ENCODE data around the gene NFATC3.
A peak's percentile ranks its signal among the peaks of the same experiment; 100 is the strongest.

NFATC3 gene

DNA sequence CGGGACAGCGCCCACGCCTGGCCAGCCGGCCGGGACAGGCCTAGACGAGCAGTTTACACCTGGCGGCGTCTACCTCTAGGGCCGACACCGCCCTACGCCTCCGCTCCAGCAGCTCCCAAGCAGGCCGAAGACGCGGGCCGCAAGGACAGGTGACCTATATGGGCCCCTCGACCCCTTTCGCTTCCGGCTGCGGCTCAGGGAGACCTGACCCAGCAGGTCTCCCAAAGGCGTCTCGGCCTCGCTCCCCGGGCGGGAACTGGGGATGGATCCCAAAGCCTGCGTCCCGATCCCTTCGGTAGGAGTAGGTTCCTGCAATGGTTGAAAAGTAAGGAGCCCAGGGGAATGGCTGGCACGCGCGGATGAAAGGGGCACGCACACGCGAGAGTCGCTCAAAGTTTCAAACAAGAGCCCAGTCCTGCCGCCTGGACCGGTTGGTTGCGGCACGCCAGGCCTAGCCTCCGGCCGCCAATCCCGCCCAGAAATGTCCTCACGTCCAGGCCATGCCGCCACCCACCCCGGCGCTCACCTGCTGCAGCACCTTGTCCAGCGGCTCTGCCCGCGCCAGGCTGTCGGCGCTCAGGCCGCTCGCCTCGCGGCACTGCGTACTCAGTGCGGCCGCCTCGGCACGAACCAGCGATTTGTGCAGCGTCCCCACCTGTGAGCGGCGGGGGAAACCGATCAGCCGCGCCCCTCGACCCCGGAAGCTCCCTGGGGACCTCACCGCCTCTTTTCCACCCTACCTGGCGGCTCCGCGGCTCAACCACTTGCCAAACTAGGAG is 150.1 kb downstream of the NFATC3 start:
- TF ChIP-seq, protein P1, sequence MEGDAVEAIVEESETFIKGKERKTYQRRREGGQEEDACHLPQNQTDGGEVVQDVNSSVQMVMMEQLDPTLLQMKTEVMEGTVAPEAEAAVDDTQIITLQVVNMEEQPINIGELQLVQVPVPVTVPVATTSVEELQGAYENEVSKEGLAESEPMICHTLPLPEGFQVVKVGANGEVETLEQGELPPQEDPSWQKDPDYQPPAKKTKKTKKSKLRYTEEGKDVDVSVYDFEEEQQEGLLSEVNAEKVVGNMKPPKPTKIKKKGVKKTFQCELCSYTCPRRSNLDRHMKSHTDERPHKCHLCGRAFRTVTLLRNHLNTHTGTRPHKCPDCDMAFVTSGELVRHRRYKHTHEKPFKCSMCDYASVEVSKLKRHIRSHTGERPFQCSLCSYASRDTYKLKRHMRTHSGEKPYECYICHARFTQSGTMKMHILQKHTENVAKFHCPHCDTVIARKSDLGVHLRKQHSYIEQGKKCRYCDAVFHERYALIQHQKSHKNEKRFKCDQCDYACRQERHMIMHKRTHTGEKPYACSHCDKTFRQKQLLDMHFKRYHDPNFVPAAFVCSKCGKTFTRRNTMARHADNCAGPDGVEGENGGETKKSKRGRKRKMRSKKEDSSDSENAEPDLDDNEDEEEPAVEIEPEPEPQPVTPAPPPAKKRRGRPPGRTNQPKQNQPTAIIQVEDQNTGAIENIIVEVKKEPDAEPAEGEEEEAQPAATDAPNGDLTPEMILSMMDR (IDR thresholded peaks at IDR 0.05; ENCODE audit: low read depth, low read length): no peak
- DNase-seq (ENCODE audit: extremely low read depth, low read depth): no peak

- TF ChIP-seq, protein P1 (IDR thresholded peaks at IDR 0.05; ENCODE audit: low read depth, low read length): no peak
- DNase-seq (ENCODE audit: extremely low read depth, low read depth): no peak
These were observed 150.6 kb downstream of the NFATC3 start, which contains the start of gene ESRP2 for GRCh38 chr16:68235887-68236136. TSS of gene ESRP2 (minus strand) at chr16:68236127. CDS start at chr16:68236045, 82 bp downstream.

DNA sequence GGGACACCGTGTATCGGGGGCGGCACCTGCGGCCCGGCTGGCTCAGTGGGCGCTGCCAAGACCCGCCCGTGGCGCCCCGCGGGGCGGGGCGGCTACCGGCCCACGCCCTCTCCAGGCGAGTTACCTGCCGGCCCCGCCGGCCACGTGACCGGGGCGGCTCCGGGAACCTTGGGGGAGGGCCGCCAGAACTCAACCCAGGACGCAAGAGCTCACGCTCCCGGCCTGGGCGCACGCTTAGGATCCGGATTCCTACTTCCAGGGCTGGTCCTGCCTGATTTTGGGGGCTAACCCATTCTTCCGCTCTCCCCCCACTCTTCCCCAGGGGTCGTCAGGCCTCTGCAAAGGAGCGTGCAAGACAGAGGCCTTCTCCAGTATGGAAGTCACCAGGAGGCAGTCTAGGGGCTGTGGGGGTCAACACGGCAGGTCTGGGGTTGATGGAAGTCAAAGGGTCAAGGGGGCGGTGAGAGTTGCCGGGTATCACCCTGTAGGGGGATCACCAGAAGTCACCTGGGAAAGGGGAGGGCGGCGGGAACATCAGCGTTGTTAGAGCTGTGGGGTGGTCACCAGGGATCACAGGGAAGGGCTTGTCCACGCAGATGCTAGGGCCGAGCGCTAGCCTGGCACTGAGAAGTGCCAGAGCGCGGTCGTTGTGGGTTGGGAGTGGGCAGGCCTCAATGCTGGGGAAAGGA is 151.1 kb downstream of the NFATC3 start:
- DNase-seq (ENCODE audit: extremely low read depth, low read depth): no peak
- TF ChIP-seq, protein P1 (IDR thresholded peaks at IDR 0.05; ENCODE audit: low read depth, low read length): no peak

GRCh38 chr16:68236826-68237242 is 151.7 kb downstream of the NFATC3 start:
- DNase-seq (ENCODE audit: extremely low read depth, low read depth): no peak
- TF ChIP-seq, protein P1 (IDR thresholded peaks at IDR 0.05; ENCODE audit: low read depth, low read length): no peak

GRCh38 chr16:68237243-68238028 is 152.3 kb downstream of the NFATC3 start:
- TF ChIP-seq, protein P1 (IDR thresholded peaks at IDR 0.05; ENCODE audit: low read depth, low read length): no peak
- peak; percentile 92 for DNase-seq (ENCODE audit: extremely low read depth, low read depth)

DNA sequence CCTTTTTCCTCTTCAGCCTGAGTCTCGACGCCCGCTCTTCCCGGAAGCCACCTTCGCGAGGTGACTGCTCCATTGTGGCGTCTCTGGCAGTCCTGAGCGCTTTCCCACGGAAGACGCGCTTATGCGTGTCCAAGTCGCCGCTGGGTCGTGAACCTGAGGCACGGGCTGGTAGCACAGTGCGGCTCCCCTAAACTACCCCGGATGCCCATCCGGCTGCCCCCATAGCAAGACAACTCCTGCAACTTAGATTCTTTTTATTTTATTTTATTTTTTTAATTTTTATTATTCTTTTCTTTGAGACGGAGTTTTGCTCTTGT is 152.8 kb downstream of the NFATC3 start:
- DNase-seq (ENCODE audit: extremely low read depth, low read depth): no peak
- TF ChIP-seq, protein P1 (IDR thresholded peaks at IDR 0.05; ENCODE audit: low read depth, low read length): no peak

DNA sequence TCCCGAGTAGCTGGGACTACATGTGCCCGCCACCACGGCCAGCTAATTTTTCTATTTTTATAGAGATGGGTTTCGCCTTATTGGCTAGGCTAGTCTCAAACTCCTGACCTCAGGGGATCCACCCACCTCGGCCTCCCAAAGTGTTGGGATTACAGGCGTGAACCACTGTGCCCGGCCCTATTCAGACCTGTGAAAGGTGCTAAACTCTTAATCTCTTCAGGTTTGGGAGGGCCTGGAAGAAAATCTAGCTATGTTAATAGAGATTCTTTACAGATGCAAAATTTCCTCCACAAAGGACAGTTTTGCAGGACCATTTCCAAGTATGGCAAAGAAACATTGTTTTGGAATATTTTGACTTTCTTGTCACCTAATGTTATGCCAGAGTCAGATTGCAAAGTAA is 156.9 kb downstream of the NFATC3 start:
- TF ChIP-seq, protein P1 (IDR thresholded peaks at IDR 0.05; ENCODE audit: low read depth, low read length): no peak
- no peak for DNase-seq (ENCODE audit: extremely low read depth, low read depth)

Measured in AG09319 (cell line).